Neural progenitor cell (in vitro differentiated cells): ENCODE data around the gene HES4. TPM values are rescaled to one million over a fixed set of nuclear protein-coding genes. Genes with fewer than 3 reads are reported as not detected.

ENCODE experiments used
- DNase-seq: peaks from one replicate; pipeline ENCODE4 v3.0.0-alpha.2; 2016; ENCODE audit warnings: low spot score
- H2AFZ ChIP-seq: fragments of 200-600 bp; sonication (generic); replicated peaks from 2 replicates; pipeline ENCODE4 v1.6.1; 2016; ENCODE audit warnings: antibody characterized with exemption
- H3F3A ChIP-seq: fragments of 200-600 bp; sonication (generic); 2 replicates; pipeline ENCODE4 v1.6.1; 2016; ENCODE audit warnings: antibody characterized with exemption, low read depth
- H3K27ac ChIP-seq: fragments of 200-600 bp; sonication (generic); 2 replicates; pipeline ENCODE4 v1.5.1; 2016; ENCODE audit warnings: mild to moderate bottlenecking
- H3K27me3 ChIP-seq: fragments of 200-600 bp; sonication (generic); 2 replicates; pipeline ENCODE4 v1.6.1; 2016; ENCODE audit warnings: mild to moderate bottlenecking, moderate library complexity
- H3K36me3 ChIP-seq: fragments of 200-600 bp; sonication (generic); 2 replicates; pipeline ENCODE4 v1.5.1; 2016
- H3K4me1 ChIP-seq: fragments of 200-600 bp; sonication (generic); 2 replicates; pipeline ENCODE4 v1.6.1; 2016; ENCODE audit warnings: mixed run types
- H3K4me2 ChIP-seq: fragments of 200-600 bp; sonication (generic); 2 replicates; pipeline ENCODE4 v1.6.1; 2016
- H3K4me3 ChIP-seq: fragments of 200-600 bp; sonication (generic); 2 replicates; pipeline ENCODE4 v1.5.1; 2016
- H3K79me2 ChIP-seq: fragments of 200-600 bp; sonication (generic); 2 replicates; pipeline ENCODE4 v1.6.1; 2016; ENCODE audit warnings: low read depth
- H3K9ac ChIP-seq: fragments of 200-600 bp; sonication (generic); 2 replicates; pipeline ENCODE4 v1.6.1; 2016
- H3K9me3 ChIP-seq: fragments of 200-600 bp; sonication (generic); 2 replicates; pipeline ENCODE4 v1.5.1; 2016; ENCODE audit warnings: low read depth
- H4K20me1 ChIP-seq: fragments of 200-600 bp; sonication (generic); 2 replicates; pipeline ENCODE4 v1.6.1; 2016; ENCODE audit warnings: low read depth
- H3K27ac Mint-ChIP-seq: 3 replicates; pipeline ENCODE4 v1.8.0; 2021; ENCODE audit warnings: mixed read lengths
- H3K27me3 Mint-ChIP-seq: 2 replicates; pipeline ENCODE4 v1.8.0; 2022; ENCODE audit warnings: low read depth, mild to moderate bottlenecking, inconsistent platforms, moderate library complexity, mixed read lengths; ENCODE audit not compliant: insufficient read depth
- H3K36me3 Mint-ChIP-seq: 3 replicates; pipeline ENCODE4 v1.8.0; 2021; ENCODE audit warnings: mixed read lengths
- H3K4me1 Mint-ChIP-seq: 3 replicates; pipeline ENCODE4 v1.8.0; 2021; ENCODE audit warnings: mixed read lengths
- H3K4me3 Mint-ChIP-seq: 3 replicates; pipeline ENCODE4 v1.8.0; 2021; ENCODE audit warnings: mild to moderate bottlenecking, moderate library complexity, mixed read lengths
- H3K9me3 Mint-ChIP-seq: 3 replicates; pipeline ENCODE4 v1.8.0; 2020; ENCODE audit warnings: mixed read lengths
- CTCF ChIP-seq: fragments of 200-600 bp; sonication (generic); IDR thresholded peaks from 2 replicates; pipeline ENCODE4 v1.5.1; 2017; ENCODE audit warnings: antibody characterized with exemption, mild to moderate bottlenecking
- EZH2 ChIP-seq: fragments of 200-600 bp; sonication (generic); IDR thresholded peaks from 2 replicates; pipeline ENCODE4 v1.6.1; 2017; ENCODE audit warnings: antibody characterized with exemption, mild to moderate bottlenecking, moderate library complexity
- EZH2phosphoT487 ChIP-seq: fragments of 200-600 bp; sonication (generic); IDR thresholded peaks from 2 replicates; pipeline ENCODE4 v1.6.1; 2017; ENCODE audit warnings: antibody characterized with exemption
- total RNA-seq: library from RNA; depleted of rRNA; stranded (reverse); fragments of >200 nt; gene quantifications from 2 replicates; pipeline ENCODE4 v1.2.3, GENCODE V29; 2015; ENCODE audit warnings: low replicate concordance

HES4 gene
- total RNA-seq, 1 donor from 2014 or later: 7.6 TPM

DNA sequence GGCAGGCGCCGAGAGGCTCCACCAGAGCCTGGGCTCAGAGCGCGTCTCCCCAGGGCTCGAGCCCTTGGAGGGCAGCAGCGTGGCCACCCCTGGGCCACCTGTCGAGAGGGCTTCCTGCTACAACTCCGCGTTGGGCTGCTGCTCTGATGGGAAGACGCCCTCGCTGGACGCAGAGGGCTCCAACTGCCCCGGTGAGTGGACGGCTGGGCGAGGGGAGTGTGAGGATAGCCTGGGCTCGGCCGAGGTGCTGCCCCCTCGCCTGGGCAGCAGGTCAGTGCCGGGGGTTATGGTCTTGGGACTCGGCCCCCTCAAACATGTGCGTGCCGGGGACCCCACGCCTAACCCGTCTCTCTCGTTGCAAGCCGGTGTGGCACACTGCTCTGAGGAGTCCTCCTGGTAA, 46.9 kb upstream of the HES4 start:
- Histone ChIP-seq H3K9me3 (no peaks in the 10 kb centered on the region), H3K36me3 (no peaks in the 10 kb centered on the region), H3K79me2 (no peaks in the 10 kb centered on the region), H2AFZ (no peak overlapping the region), H3K27me3 (no peaks in the 10 kb centered on the region), H3K4me1 (no peaks in the 10 kb centered on the region), H3K27ac (no peak overlapping the region), H3F3A (peaks cover 3% of the 10 kb centered on the region), H3K4me3 (no peak overlapping the region), H4K20me1 (peaks cover 25% of the 10 kb centered on the region), H3K4me2 (no peak overlapping the region), H3K9ac (no peak overlapping the region)
- Mint-ChIP-seq H3K27ac (no peak overlapping the region), H3K9me3 (no peaks in the 10 kb centered on the region), H3K4me3 (no peak overlapping the region), H3K36me3 (peaks cover 12% of the 10 kb centered on the region), H3K4me1 (no peaks in the 10 kb centered on the region), H3K27me3 (peaks cover 2% of the 10 kb centered on the region)
- no peak for TF ChIP-seq CTCF
- no peak for TF ChIP-seq EZH2phosphoT487
- TF ChIP-seq EZH2: no peak
- no peak for DNase-seq

GRCh38 chr1:1046243-1046642, 46.3 kb upstream of the HES4 start:
- H3K27me3 ChIP-seq: no peaks in the 10 kb centered on the region
- no peaks in the 10 kb centered on the region for H3K4me1 Mint-ChIP-seq
- H3K9ac ChIP-seq: no peak overlapping the region
- H3K9me3 Mint-ChIP-seq: no peaks in the 10 kb centered on the region
- H3K79me2 ChIP-seq: no peaks in the 10 kb centered on the region
- no peak for DNase-seq
- no peaks in the 10 kb centered on the region for H3K9me3 ChIP-seq
- peaks cover 12% of the 10 kb centered on the region for H3K36me3 Mint-ChIP-seq
- H2AFZ ChIP-seq: no peak overlapping the region
- no peak overlapping the region for H3K4me3 Mint-ChIP-seq
- TF ChIP-seq EZH2phosphoT487 (no peak), EZH2 (no peak), CTCF (no peak)
- H3F3A ChIP-seq: peaks cover 3% of the 10 kb centered on the region
- peaks cover 30% of the 10 kb centered on the region for H4K20me1 ChIP-seq
- H3K4me3 ChIP-seq: no peak overlapping the region
- peaks cover 2% of the 10 kb centered on the region for H3K27me3 Mint-ChIP-seq
- H3K27ac ChIP-seq: no peak overlapping the region
- no peaks in the 10 kb centered on the region for H3K36me3 ChIP-seq
- no peaks in the 10 kb centered on the region for H3K4me1 ChIP-seq
- H3K4me2 ChIP-seq: no peak overlapping the region
- no peak overlapping the region for H3K27ac Mint-ChIP-seq

DNA sequence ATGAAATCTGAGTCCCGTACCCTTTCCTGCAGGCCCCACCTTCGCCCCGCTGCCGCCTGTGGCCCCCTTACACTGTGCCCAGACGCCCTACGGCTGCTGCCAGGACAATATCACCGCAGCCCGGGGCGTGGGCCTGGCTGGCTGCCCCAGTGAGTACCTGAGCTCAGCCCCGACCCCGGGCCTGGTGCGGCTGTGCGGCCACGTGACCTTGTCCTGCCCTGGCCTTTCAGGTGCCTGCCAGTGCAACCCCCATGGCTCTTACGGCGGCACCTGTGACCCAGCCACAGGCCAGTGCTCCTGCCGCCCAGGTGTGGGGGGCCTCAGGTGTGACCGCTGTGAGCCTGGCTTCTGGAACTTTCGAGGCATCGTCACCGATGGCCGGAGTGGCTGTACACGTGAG, 45.2 kb upstream of the HES4 start:
- peaks cover 3% of the 10 kb centered on the region for H3K27me3 Mint-ChIP-seq
- Histone ChIP-seq H3K9ac (no peak overlapping the region), H3K27me3 (peaks cover 5% of the 10 kb centered on the region), H3F3A (peaks cover 8% of the 10 kb centered on the region), H3K79me2 (no peaks in the 10 kb centered on the region), H3K4me1 (peaks cover 4% of the 10 kb centered on the region), H3K4me2 (no peak overlapping the region), H3K9me3 (no peaks in the 10 kb centered on the region), H3K27ac (no peak overlapping the region), H3K36me3 (no peaks in the 10 kb centered on the region), H2AFZ (no peak overlapping the region), H3K4me3 (no peak overlapping the region), H4K20me1 (peaks cover 38% of the 10 kb centered on the region)
- no peaks in the 10 kb centered on the region for H3K4me1 Mint-ChIP-seq
- no peak overlapping the region for H3K27ac Mint-ChIP-seq
- DNase-seq: no peak
- H3K9me3 Mint-ChIP-seq: no peaks in the 10 kb centered on the region
- no peak overlapping the region for H3K4me3 Mint-ChIP-seq
- peaks cover 10% of the 10 kb centered on the region for H3K36me3 Mint-ChIP-seq
- no peak for TF ChIP-seq EZH2

DNA sequence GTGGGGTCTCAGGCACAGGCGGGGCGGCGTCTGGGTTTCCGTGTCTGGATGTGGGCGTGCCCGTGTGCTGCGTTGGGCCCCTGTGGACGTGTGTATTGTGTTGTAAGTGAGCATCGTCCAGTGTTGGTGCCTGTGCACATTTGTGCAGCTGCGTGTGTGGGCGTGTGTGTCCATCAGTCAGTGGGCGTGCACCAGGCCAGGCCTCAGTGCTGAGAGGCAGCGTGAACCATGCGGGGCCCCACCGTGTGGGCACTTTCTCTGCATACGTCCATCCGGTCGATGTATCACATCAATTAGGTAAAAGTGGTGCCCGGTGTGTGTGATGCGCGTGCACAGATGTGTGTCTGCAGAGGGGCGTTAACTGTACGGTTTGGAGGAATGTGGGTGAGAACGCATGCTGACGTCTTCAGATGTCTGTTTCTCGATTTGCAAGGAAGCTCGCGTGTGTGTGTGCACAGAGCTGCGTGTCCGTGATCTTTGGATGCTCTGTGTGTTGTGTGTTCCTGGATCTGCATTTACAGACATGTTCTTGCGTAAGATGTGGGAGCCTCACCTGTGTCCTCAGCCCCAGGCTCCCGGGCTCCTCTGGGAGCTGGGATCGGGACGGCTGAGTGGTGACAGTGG, 44.7 kb upstream of the HES4 start:
- Histone ChIP-seq H3K36me3 (no peaks in the 10 kb centered on the region), H3K27me3 (peaks cover 11% of the 10 kb centered on the region), H3K79me2 (no peaks in the 10 kb centered on the region), H4K20me1 (peaks cover 44% of the 10 kb centered on the region), H3K4me1 (peaks cover 10% of the 10 kb centered on the region), H3K9me3 (no peaks in the 10 kb centered on the region), H3K9ac (no peak overlapping the region), H3F3A (peaks cover 11% of the 10 kb centered on the region), H3K27ac (no peak overlapping the region), H3K4me2 (no peak overlapping the region), H3K4me3 (no peak overlapping the region), H2AFZ (no peak overlapping the region)
- Mint-ChIP-seq H3K27me3 (peaks cover 8% of the 10 kb centered on the region), H3K9me3 (no peaks in the 10 kb centered on the region), H3K36me3 (peaks cover 10% of the 10 kb centered on the region), H3K27ac (no peak overlapping the region), H3K4me3 (no peak overlapping the region), H3K4me1 (peaks cover 3% of the 10 kb centered on the region)
- no peak for DNase-seq
- TF ChIP-seq EZH2: no peak
- TF ChIP-seq EZH2phosphoT487: no peak
